HG02571 (cell line): Measurements from ENCODE around the gene OVAAL.

Experiments
- ATAC-seq: cut with Tn5 transposase; IDR thresholded peaks from one replicate; pipeline ENCODE4 v1.9.1; 2021; ENCODE audit warnings: mild to moderate bottlenecking, moderate library complexity; ENCODE audit not compliant: unreplicated experiment

OVAAL gene

DNA sequence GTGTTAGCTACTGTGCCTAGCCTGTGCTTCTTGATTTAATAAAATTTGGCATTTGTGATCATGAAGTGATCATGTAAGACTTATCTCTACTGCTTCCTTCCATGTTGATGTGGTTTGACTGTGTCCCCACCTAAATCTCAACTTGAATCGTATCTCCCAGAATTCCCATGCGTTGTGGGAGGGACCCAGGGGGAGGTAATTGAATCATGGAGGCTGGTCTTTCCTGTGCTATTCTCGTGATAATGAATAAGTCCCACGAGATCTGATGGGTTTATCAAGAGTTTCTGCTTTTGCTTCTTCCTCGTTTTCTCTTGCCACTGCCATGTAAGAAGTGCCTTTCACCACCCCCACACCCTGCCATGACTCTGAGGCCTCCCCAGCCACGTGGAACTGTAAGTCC is at the start of gene OVAAL:
TSS of gene OVAAL (plus strand) at position 301 of the 400 bp plus-strand sequence.
- no peak for ATAC-seq

DNA sequence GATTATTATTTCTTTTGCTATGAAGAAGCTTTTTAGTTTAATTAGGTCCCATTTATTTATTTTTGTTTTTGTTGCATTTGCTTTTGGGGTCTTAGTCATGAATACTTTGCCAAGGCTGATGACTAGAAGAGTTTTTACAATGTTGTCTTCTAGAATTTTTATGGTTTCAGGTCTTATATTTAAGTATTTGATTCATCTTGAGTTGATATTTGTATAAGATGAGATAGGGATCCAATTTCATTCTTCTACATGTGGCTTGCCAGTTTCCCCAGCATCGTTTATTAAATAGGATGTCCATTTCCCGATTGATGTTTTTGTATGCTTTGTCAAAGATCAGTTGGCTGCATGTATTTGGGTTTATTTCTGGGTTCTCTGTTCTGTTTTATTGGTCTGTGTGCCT is 47.9 kb upstream of the OVAAL start:
- ATAC-seq, result no peak

DNA sequence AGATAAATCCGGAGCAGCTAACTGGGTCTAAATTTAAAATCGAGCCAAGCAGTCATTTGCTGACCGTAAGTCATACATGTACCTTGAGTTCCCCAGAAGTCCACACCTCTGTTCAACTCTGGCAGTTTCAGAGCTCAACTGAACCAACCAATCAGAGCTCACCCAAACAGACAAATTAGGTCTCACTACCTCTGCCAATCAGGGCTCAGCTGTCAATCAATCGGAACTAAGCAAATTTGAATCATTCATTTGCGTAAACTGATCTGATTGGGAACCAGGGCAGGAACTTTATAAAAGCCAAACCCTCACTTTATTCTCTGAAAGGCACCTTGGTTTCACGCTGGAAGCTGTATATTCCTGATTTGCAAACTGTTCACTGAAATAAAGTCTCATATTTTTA is 45.2 kb upstream of the OVAAL start:
- no peak for ATAC-seq

DNA sequence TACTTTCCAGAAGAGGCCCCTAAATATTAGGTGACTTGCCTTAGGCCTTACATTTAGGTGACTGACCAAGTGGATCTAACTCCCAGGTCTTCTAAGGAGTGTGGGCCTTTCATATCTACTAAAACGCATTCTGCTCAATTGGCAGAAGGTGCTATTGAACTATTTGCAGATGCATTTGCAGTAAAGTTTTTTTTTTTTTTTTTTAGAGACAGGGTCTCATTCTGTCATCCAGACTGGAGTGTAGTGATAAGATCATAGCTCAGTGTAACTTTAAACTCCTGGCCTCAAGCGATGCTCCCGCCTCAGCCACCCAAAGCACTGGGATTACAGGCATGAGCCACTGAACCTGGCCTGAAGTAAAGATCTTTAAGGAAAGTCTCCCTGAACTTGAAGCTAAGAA is 43.4 kb upstream of the OVAAL start:
- no peak for ATAC-seq

DNA sequence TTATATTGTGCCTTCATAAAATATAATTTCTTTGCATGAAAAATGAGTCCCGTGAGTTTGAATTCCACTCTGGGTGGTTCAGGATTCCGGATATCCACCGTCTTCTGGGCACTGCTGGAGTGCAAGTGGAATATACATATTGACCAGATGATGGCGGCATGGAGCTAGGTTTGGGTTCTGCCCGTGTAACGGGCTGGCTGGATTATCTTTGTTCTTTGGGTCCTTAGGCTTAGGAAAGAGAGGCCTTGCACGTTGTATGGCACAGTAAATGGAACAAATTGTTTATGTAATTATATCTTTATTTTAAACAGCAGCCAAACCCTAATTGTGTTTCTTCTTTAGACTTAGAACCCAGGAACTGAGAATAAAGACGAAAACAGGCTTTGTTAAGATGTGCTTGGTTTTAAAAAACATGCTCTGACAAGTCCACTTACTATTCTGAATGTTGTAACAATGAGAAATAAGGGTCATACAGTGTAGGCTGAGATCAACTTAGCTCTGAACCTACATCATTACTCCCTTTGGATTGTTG is 42.8 kb upstream of the OVAAL start:
- ATAC-seq, result peak; percentile 94

DNA sequence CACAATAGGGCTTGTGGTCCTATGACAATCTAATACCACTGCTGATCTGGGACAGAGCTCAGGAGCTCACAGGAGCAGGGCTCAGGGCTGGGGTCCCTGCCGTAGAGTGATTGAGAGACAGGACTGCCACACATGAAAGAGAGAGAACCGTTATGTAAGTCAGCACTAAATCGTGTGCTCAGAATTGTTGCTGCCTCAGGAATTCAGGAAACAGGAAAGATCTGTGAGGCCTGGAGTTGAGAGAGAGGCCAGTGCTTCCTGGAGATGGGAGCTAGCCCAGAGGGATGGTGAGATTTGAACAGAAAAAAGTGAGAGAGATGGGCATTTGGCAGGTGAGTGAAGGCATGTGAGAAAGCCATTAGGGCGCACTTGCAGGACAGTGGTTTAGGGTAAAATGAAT is 38.9 kb upstream of the OVAAL start:
- ATAC-seq, result no peak

DNA sequence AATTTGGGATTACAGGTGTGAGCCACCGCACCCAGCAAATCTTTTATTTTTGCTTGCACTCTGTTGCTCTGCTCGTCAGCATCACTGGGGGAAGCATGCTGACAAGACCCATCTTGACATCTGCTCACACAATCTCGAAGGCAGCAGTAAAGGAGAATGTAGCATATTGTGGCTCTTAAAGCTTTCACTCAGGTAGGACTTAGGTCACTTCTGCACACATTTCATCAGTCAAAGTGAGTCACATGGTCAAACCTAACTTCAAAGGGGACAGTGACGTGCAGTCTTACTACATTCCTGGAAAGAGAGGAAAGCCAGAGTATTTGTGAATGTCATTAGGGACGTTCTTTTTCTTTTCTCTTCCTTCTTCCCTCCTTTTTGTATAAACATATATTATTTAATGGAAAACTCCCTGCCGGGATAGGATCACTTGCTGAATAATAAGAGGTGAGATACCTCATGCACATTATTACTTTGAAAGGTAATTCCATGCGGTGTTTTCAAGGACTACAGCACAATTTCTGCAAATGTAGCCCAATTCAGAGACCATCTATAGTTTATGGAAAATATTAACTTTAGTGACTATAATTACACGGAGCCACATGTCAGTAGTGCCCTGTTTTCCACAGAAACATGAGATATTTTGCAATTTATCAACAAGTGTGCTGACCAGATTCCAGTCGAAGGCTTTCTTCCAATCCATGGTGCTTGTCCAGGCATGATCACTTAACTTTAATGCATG is 37.1 kb upstream of the OVAAL start:
- no peak for ATAC-seq

DNA sequence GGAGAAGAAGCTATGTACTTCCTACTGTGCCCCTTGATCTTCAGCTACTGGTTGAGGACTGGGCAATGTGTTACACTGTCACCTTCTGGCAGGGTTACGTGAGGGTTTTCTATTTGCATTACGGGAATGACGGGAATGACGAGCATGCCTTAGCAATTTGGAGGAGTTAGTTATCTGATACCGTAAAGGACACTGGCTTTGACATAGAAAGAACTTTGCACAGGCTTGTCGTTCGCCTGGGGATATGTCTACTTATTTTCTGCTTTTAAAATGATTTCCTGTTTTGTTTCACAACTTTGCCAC is 36.6 kb upstream of the OVAAL start:
- ATAC-seq, result no peak

DNA sequence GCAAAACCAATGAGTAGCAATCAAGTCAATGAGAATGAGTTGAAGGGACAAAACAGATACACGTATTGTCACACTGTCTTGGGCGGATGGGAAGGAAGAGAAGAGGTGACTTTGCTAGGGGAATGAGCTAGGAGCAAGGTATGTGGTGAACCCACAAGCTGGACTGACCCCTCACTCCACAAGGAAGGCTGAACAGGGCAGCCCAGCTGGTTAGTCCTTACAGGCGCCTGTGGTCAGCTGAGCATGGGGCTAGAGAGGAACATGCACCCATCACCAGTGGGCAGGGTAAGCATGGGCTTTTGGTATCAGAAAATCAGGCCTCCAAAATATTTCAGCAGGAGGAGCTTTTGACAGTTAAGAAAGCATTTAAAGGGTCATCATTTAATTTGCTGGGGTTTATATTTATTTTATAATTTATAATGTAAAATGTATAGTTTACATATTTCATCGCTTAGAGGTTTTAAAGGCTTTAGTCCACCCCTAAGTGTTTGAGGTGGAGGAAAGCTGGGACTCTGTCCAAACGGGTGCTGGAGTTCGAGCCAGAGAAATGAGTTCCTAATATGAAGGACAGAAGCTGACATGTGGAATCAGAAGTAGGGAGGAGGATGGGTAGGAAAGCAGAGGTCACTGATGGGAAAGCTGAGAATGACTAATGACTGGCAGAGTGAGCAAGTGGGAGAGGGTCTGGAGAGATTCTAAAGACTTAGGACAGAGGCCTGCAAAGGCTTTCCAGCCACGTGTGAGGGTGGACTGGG is 34.4 kb upstream of the OVAAL start:
- ATAC-seq, result no peak

DNA sequence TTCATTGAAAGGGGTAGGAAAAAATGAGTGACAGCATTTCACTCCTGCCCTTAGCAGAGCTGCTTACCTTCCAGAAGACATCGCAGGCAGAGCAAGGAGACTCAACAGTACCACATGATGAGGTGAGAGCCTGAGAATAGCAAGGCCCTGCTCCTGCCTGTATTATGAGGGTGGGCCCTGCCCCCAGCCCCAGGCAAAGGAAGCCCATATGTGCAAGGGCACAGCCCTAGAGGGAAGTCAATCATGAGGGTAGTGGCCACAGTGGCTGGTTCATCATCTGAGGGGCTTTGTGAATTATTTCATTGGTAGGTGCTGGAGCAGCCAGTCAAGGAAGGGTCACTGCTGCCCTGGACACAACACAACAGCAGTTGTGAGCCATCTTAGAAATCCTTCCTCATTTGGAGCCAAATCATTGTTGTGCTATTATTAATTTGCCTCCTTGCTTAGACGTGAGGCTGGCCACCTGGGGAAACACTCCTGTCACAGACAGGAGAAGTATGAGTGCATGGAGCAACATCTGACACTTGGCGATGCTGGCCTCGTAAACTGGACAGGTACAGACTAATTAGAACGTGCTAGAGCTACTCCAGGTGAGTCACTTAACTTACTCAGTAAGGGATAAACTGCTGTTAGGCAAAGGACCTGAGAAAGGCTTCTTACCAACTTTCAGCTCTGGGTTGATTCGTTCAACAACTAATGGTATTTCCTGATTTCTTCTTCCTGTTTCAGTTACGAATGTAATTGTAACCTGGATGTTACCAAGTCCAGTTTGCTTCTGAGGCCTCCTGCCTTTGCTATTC is 33.6 kb upstream of the OVAAL start:
- ATAC-seq, result no peak

DNA sequence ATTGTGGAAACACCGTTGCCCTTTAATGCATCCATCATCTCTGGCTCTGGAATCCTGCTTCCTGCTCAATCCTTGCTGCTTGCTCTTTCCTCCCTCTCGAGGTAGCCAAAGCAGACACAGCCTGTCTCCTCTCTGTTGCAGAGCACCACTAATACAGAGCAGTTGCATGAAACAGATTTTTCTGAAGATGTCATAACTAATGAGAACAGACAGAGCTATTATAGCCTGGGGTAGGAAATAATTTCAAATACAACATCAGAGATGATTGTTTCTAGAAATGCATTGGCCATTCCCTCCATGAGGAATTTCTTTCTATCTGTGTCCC is 33.1 kb upstream of the OVAAL start:
- no peak for ATAC-seq

DNA sequence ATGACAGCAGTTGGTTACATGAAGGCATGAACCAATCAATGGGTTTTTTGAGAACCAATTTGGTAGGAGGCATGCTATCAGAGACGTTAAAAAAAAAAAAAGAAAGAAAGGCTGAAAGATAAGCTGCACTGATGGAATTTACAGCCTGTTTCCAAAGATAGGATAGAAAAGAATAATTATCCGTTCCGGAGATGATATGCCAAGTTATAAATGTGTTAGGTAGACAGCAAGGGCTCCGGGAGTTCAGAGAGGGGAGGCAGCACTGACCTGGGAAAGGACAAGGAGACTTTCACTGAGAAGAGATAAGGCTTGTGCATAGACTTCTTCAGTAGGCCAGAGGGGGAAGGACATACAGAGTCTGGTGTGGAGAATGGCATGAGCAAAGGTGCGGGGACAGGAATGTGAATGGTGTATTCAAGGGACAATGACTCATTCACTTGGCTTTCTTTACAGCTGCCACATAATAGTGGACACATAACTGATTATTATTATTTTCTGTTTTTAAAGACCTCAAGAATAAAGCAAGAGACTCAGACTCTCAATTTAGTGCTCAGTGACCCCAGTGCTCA is 31.6 kb upstream of the OVAAL start:
- no peak for ATAC-seq

DNA sequence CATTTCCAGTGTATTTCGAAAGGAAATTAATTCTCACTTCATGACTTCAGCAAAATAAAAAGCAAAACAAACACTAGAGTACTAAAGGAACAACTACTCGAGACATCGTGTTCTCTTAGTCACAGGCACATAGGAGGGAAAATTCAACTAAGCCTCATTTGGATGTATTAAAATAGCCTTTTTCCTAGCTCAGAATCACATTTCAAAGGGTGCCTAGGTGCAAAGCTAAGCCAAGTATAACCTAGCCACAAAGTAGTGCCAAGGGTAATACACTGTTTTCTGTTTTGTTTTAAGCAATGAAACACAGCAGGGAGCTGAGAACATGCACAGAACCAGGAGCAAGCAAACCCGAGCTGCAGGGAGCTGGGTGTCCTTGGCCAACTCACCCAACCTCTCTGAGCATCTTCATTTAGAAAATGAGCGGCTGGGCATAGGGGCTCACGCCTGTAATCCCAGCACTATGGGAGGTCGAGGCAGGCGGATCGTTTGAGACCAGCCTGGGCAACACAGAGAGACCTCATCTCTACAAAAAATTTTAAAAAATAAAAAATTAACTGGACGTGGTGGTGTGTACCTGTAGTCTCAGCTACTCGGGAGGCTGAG is 29.8 kb upstream of the OVAAL start:
- no peak for ATAC-seq

DNA sequence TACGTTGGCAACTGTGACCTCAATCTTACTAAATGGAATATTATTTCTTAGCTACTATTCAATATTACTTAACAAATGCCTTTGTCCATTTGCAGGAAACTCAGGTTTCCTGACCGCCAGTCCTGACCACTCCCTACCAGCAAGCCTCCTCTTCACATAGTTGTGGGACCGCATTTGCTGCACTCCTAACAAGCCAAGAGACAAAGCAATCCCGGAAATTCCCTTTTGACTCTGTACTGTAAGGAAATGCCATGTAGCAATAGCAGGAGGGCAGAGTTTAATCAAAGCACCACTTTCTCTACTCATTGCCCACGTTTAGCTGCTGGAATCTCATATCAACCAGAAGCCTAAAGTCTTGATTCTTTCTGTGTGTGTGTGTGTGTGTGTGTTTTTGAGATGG is 28.3 kb upstream of the OVAAL start:
- ATAC-seq, result no peak

DNA sequence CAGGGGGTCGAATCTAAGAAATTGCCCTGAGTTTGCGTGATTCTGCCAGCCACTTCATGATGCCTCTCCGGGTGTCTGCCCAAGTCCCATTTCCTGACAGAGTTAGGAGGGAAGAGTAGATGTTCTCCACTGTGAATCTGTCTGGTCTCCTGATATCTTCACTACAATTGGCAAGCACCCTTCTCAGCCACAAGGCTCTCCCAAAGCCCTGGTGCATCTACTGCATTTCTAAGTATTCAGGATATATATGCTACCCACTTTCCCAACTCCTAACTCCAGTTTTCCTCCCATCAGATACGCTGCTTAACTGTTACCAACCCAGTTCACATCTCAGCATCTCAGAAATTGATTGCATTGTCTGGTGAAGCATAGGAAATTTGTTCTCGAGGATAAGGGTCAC is 25.9 kb upstream of the OVAAL start:
- ATAC-seq, result no peak

DNA sequence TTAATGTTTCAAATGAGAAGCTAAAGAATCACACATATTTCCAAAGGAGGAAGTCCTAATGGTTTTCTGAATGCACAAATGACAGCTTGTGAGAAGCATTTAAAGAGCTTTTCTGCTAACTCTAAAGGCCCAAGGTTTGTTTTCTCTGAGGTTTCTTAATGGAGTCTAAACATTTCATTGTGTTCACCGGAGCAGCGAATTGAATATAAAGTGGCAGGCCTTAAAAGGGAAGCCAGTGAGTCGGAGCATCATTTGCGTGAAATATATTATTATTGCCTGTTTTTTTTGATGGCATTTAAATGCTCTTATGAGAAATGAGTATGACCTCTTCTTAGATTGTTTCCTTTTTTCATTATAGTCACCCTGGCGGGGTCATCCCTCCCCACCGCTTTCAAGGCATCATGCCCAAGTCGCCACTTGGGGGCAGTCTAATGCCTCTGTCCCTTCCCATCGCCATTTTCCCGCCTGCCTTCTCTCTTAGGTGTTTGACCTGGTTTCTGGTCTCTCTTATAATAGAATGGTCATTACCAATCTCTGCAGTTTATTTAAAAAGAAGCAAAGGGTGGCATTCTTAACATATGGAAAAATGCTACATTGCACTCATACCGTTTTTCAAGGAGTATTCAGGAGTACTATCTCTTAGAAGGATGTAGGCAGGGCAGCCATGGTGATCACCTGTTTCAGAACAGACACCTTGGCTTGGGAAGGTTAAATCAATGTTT is 25.3 kb upstream of the OVAAL start:
- no peak for ATAC-seq

DNA sequence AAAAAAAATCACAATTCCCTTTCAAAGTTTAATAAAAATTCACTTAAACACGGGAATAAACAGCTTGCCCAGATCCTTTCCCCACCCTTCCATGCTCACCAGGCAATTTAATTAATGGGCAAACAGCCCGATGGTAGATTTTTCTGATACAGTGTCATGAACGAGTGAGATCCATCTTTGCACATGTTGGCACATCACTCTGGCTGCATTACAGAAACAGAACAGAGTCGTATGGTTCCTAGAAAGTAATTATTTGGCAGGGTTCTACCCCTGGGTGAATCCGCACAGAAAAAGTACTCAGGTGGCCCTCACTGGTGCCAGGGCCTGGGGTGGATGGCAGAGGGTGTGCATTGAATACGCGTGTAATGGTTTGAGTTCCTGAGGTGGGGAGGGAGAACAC is 24.6 kb upstream of the OVAAL start:
- no peak for ATAC-seq

DNA sequence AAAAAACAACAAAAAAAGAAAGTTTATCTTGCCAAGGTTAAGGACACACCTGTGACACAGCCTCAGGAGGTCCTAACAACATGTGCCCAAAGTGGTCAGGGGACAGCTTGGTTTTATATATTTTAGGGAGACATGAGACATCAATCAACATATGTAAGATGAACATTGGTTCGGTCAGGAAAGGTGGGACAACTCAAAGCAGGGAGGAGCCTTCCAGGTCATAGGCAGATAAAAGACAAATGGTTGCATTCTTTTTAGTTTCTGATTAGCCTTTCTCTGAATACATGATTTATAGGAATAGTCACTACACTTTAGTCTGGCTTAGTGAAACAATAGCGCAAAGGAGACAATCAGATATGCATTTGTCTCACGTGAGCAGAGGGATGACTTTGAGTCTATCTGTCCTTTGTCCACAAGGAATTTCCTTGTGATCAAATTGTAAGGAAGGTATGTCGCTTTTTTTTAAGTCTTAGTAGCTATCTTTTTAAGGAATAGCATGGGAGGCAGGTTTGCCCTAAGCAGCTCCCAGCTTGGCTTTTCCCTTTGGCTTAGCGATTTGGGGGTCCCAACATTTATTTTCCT is 23.3 kb upstream of the OVAAL start:
- no peak for ATAC-seq

DNA sequence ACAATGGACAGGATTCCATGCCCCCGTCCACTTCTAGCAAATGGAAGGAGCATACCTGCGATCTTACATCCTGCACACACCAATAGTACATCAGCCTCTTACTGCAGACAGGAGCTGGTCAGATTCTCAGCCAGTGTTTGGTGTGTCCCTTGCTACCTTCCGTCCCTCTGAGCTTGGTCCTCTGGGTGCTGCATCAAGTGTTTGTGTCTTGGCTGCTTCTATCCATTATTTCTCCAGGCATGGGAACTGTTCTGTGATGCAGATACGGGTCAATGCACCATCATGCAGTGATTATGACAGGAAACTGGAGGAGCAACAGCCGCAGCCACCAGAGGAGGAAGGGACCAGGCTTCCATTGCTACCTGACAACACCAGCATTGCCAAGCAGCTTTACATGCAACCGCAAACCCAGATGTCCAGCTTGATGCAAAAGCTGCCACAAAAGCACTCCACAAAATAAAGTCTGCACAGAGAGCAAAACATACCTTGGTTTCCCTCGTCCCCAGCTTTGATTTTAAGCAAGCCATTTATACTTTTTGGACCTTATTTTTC is 21.9 kb upstream of the OVAAL start:
- ATAC-seq, result no peak

DNA sequence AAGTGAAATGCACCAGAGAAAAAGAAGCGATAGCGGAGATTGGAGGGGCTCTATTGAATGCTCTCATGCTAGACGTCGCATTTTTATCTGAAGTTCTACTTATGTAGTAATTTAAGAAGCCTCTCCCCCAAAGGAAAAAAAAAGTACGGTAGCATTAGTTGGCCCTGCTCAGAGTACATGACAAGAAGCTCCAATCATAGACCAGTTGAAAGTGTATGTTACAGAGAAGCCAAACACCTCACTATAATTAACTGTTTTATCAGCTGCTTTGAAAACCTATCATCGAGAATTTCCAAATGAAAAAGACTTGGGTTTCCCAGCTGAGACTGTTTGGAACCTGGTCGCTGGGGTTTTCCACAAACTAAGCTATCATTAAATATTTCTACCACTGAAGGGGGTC is 19.6 kb upstream of the OVAAL start:
- no peak for ATAC-seq
